Hematopoietic multipotent progenitor cell (in vitro differentiated cells): Measurements from ENCODE around the gene PLCL1. TPM values are rescaled to one million over a fixed set of nuclear protein-coding genes. Genes with fewer than 3 reads are reported as not detected.
"Not testable (repeated sequence)": the region's sequence is repeated elsewhere in the genome, so short reads cannot be mapped to it uniquely, and the experiment has no call there.

Experiments used
- DNase-seq, 3 donors: peaks; one replicate each; pipeline ENCODE4 v3.0.0-alpha.2; 2011 to 2015; ENCODE audit warnings: low read depth in 2 of 3, low spot score in 2 of 3
- total RNA-seq: library from RNA; depleted of rRNA; stranded (reverse); fragments of >200 nt; gene quantifications from one replicate; pipeline ENCODE4 v1.2.3, GENCODE V29; 2012

Gene PLCL1
- total RNA-seq, 1 donor: 0.27 TPM

- DNase-seq: no peak
Observed at GRCh38 chr2:198157314-198157713, 352.9 kb downstream of the PLCL1 start.

GRCh38 chr2:198161151-198161550 lies 356.8 kb downstream of the PLCL1 start:
- DNase-seq: no peak

GRCh38 chr2:198162276-198162675 lies 357.9 kb downstream of the PLCL1 start:
- no peak for DNase-seq

DNA sequence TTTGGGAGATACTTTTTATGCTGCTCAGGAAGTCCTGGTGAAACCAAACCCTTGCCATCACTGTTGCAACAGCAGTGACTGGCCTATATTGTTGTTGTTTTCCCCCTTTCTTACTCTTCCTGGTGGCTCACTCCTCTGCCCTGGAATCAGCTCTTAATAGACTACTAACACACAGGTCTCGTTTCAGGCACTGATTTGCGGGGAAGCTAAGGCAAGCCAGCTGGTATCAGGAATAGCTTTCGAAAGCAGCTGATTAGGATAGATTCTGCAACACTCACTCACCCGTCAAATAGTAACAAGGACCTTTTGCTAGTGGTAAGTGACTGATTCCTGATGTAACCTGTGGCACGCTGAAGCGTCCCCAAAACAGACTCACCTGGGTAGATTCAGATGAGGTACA lies 360.4 kb downstream of the PLCL1 start:
- no peak for DNase-seq

DNA sequence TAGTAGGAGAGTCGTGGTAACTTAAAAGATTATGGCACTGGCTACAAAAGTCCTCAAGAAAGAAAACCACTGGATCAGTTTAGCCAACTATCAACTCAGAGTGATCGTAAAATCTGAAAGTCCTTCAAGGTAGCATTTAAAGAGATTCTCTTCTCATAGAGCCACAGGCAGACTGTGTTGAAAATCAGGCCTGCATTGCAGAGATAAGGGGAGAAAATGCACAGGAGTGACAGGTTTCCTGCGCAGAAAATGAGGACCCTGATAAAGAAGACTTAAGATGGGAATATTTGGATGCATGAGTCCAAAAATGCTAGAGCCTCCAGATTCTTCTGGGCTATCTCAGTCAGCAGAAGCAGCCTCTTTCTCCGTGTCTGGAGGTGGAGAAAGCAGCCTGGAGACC lies 360.9 kb downstream of the PLCL1 start:
- no peak for DNase-seq

- no peak for DNase-seq
Observed at GRCh38 chr2:198167346-198167745, 363.0 kb downstream of the PLCL1 start.

GRCh38 chr2:198168651-198169050 lies 364.3 kb downstream of the PLCL1 start:
- no peak for DNase-seq

GRCh38 chr2:198173242-198173641 lies 368.8 kb downstream of the PLCL1 start:
- DNase-seq: no peak

DNA sequence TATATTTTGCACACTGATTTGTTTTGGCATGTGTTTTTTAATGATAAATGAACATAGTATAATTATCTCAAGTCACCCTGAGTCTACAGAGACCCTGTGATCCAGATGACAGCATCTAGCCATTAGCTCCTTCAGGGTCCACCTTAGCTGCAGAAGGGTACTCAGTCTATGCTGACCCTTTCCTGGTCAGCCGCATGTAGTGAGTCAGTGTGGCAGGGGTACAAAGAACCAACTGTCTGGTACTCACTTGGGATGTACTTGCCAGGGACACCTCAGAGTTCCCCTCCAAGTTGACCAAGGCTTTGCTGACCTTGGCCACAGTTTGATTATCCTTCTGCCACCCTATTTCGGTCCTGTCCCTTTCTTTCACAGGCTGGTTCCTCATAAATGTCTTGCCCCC lies 369.5 kb downstream of the PLCL1 start:
- no peak for DNase-seq

DNA sequence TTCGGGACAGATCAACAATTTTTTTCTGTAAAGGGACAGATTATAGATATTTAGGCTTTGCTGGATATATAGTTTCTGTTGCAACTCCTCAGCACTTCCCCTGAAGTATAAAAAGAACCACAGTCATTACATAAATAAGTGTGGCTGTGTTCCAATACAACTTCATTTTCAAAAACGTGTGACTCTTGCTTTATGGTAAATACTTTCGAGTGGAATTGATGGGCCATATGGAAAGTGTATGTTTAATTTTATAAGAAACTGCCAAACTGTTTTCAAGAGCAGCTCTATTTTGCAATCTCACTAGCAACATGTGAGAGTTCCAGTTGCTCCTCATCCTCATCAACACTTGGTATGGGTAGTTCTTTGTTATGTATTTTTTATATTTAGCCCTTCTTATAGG lies 370.9 kb downstream of the PLCL1 start:
- no peak for DNase-seq

DNA sequence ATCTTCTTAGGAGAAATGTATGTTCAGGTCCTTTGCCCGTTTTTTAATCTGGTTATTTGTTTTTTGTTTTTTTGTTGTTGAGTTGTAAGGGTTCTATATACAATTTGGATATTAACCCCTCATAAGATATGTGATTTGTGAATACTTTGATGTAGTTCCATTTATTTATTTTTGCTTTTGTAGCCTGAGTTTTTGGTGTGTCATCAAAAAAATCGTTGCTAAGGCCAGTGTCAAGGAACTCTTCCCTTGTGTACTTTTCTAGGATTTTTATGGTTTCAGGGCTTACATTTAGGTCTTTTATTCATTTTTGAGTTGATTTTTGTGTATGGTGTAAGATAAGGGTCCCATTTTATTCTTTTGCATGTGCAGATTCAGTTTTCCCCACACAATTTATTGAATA lies 372.6 kb downstream of the PLCL1 start:
- DNase-seq: no peak

- DNase-seq: no peak
Observed at GRCh38 chr2:198178766-198179165, 374.4 kb downstream of the PLCL1 start.

DNA sequence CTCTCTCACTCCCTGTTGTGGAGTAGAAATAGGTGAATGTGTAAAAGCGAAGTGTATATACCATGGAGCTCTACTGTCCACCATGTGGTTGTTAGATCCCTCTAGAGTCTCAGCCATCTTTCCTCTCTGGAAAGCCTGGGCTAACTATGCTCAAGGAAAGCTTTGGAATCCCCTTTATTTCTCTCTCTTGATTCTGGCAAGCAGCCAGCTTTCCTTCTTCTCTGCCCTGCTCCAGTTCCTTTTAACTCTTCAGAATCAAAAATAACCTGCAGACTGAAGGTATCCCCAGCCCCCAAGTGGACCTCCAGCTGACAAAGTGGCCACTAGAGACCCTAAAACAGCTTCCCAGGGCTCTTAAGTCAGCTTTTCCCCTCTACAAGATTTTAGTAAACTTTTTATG lies 381.9 kb downstream of the PLCL1 start:
- DNase-seq: no peak

DNA sequence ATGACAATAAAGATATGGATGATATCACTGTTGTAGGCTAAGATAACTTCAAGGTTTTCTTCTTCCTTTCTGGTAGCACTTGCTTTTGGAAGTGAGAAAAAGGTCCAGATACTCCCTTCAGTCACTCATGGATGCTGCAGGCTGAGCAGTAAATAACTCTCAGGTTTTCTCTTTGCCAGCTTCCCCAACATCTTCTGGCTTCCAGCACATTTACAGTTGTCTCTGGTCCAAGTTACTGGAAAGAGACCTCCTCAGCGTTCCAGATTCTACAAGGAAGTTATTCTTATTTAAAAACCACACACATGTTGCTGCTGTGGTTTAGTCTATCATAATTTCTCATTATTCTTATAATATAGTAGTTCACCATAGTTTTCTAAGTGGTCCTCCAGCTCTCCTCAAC lies 383.4 kb downstream of the PLCL1 start:
- DNase-seq: no peak

- DNase-seq: no peak
Observed at GRCh38 chr2:198188982-198189381, 384.6 kb downstream of the PLCL1 start.

GRCh38 chr2:198191651-198192050 lies 387.3 kb downstream of the PLCL1 start:
- DNase-seq: no peak

GRCh38 chr2:198196556-198196955 lies 392.2 kb downstream of the PLCL1 start:
- not testable (repeated sequence) for DNase-seq

Other genes starting within 250 kb of the PLCL1 start
- under 0.01 TPM for gene RFTN2, start 129.0 kb upstream of the PLCL1 start, total RNA-seq
- gene MARS2, start 99.2 kb upstream of the PLCL1 start, total RNA-seq: 9.2 TPM
- not detected for gene BOLL, start 19.3 kb upstream of the PLCL1 start, total RNA-seq